OCI-LY3 (cell line): Measurements from ENCODE around the gene MUC15.

Experiments
- EZH2phosphoT487 ChIP-seq: fragments of 200-600 bp; shearing (Covaris generic); IDR thresholded peaks from 2 replicates; pipeline ENCODE4 v1.6.1; 2018; ENCODE audit warnings: antibody characterized with exemption, mixed run types, low read depth
- TF ChIP-seq, protein P1 (sequence below): fragments of 200-600, 300-600 bp; sonication (generic); IDR thresholded peaks from 2 replicates; pipeline ENCODE4 v1.5.1; 2014; ENCODE audit warnings: antibody characterized with exemption, low read length, low read depth

DNA sequence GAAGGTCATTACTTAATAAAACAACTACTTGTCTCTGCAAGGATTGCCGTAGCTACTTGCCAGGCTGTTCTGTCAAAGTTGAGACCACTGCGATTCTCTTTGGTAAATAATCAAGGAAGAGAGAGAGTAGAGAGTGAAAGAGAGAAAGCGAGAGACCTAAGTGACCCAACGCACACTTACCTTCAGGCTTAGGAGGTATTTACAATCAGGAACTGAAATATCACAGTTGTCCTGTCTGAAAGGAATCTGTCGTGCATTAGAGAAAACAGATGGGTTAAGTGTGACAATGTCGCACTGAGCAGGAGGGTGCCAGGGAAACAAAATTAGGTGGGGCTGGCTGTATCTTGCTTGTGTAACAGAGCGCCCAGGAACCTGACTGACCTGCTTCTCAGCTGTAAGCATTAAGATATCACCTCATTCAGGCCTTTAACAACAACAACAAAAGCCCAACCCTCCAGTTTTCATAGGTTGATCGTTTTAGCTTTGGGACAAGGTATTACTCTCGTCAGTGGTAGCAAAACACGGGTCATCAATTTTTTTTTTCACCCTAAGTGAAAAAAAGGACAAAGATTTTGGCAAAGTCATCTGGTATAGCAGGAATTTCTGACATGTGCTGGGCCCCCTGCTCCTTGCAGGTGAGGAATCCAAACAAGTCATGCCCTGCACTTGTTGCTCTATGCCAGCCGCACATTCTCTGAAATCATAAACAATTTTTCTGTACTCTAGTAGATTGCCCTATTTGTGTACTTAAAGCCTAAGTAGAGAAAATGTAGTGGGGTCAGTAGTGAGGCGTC is at the start of gene MUC15:
- TF ChIP-seq, protein P1, sequence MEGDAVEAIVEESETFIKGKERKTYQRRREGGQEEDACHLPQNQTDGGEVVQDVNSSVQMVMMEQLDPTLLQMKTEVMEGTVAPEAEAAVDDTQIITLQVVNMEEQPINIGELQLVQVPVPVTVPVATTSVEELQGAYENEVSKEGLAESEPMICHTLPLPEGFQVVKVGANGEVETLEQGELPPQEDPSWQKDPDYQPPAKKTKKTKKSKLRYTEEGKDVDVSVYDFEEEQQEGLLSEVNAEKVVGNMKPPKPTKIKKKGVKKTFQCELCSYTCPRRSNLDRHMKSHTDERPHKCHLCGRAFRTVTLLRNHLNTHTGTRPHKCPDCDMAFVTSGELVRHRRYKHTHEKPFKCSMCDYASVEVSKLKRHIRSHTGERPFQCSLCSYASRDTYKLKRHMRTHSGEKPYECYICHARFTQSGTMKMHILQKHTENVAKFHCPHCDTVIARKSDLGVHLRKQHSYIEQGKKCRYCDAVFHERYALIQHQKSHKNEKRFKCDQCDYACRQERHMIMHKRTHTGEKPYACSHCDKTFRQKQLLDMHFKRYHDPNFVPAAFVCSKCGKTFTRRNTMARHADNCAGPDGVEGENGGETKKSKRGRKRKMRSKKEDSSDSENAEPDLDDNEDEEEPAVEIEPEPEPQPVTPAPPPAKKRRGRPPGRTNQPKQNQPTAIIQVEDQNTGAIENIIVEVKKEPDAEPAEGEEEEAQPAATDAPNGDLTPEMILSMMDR = no peak
- TF ChIP-seq EZH2phosphoT487 = no peak
